HepG2 (cell line): ENCODE results near the gene ARFGEF2. TPM values are rescaled to one million over a fixed set of nuclear protein-coding genes. Genes with fewer than 3 reads are reported as not detected.

Source experiments
- ATAC-seq: fragments of 200-7000 bp; cut with Tn5 transposase; 3 replicates; pipeline ENCODE4 v1.9.1; 2020; ENCODE audit warnings: mild to moderate bottlenecking, moderate library complexity
- BruUV-seq: library from RNA; stranded (reverse); fragments of 400-500 nt; replicated peaks from 2 replicates; lab custom pipeline; 2021; lab: Mats Ljungman, UMichigan
- CTCF ChIA-PET: fragments of 300-600 bp; formaldehyde crosslinking; extraction: SDS; loops from one replicate; lab custom pipeline; 2021; ENCODE audit warnings: low total read pairs, inconsistent platforms, low intra/inter-chr PET ratio; lab: Yijun Ruan, JAX
- POLR2A ChIA-PET: fragments of 350-600 bp; sonication (Branson Sonifier 250); formaldehyde crosslinking; loops from one replicate; lab custom pipeline; 2020; ENCODE audit warnings: antibody characterized with exemption, inconsistent platforms; lab: Yijun Ruan, JAX
- DNase-seq: peaks from one replicate; pipeline ENCODE4 v3.0.0-alpha.2; 2015; ENCODE audit warnings: low spot score
- FAIRE-seq: peaks from 3 replicates; lab custom pipeline; 2011; peaks lifted over from hg19 to GRCh38; lab: Jason Lieb, UNC
- H2AFZ ChIP-seq: one replicate; pipeline ENCODE4 v1.6.1; 2011; ENCODE audit warnings: low read length, inconsistent platforms
- H3K27ac ChIP-seq: fragments of 300-600 bp; 3 replicates; pipeline ENCODE4 v1.8.0; 2011; ENCODE audit warnings: mixed run types, mild to moderate bottlenecking, mixed read lengths, low read length, inconsistent platforms; ENCODE audit not compliant: insufficient read depth; ENCODE audit errors: extremely low read length
- H3K27me3 ChIP-seq, 2 experiments: fragments of 200-600 bp in 1 of 2; 2 replicates in 1 of 2; 3 replicates in 1 of 2; pipeline versions ENCODE4 v1.6.0 to v1.8.0; 2011; ENCODE audit warnings: low read length in 2 of 2, mild to moderate bottlenecking in 2 of 2, moderate library complexity in 2 of 2, inconsistent platforms in 1 of 2; ENCODE audit not compliant: insufficient read depth in 2 of 2, control insufficient read depth in 1 of 2
- H3K36me3 ChIP-seq, 2 experiments: fragments of 200-600 bp in 1 of 2; replicated peaks in 1 of 2; 2 replicates in 1 of 2; 3 replicates in 1 of 2; pipeline versions ENCODE4 v1.5.1 to v1.8.0; 2011; ENCODE audit warnings: low read length in 2 of 2, inconsistent platforms in 1 of 2; ENCODE audit not compliant: insufficient read depth in 2 of 2, control insufficient read depth in 1 of 2
- H3K4me1 ChIP-seq: 2 replicates; pipeline ENCODE4 v1.5.1; 2012; ENCODE audit warnings: low read length, inconsistent platforms; ENCODE audit not compliant: insufficient read depth
- H3K4me2 ChIP-seq: 2 replicates; pipeline ENCODE4 v1.6.0; 2011; ENCODE audit warnings: low read depth, low read length, inconsistent platforms
- H3K4me3 ChIP-seq, 3 experiments: fragments of 200-600 bp in 1 of 3; sonication (generic), shearing (Covaris generic) in 1 of 3; replicated peaks in 1 of 3; 2 replicates each; pipeline ENCODE4 v1.5.1; 2011 to 2016; ENCODE audit warnings: low read length in 3 of 3, inconsistent platforms in 2 of 3, low read depth in 2 of 3, mild to moderate bottlenecking in 2 of 3, control low read depth in 1 of 3, mixed read lengths in 1 of 3; ENCODE audit not compliant: insufficient read depth in 1 of 3
- H3K79me2 ChIP-seq: one replicate; pipeline ENCODE4 v1.6.1; 2011; ENCODE audit warnings: low read length, inconsistent platforms; ENCODE audit not compliant: insufficient read depth
- H3K9ac ChIP-seq: 2 replicates; pipeline ENCODE4 v1.6.0; 2011; ENCODE audit warnings: mild to moderate bottlenecking, low read depth, low read length, inconsistent platforms; ENCODE audit not compliant: insufficient read depth
- H3K9me3 ChIP-seq: 2 replicates; pipeline ENCODE4 v1.5.1; 2012; ENCODE audit warnings: mild to moderate bottlenecking, low read length
- H4K20me1 ChIP-seq: 2 replicates; pipeline ENCODE4 v1.6.0; 2011; ENCODE audit warnings: inconsistent platforms, mild to moderate bottlenecking, low read length, moderate library complexity; ENCODE audit not compliant: insufficient read depth
- ATF1 ChIP-seq: IDR thresholded peaks from 2 replicates; pipeline ENCODE4 v1.6.1; 2016; ENCODE audit warnings: mild to moderate bottlenecking, control low read depth
- GPBP1L1 ChIP-seq: sonication (generic); formaldehyde crosslinking; IDR thresholded peaks from 2 replicates; pipeline ENCODE4 v1.5.0; 2020; ENCODE audit warnings: mild to moderate bottlenecking, missing genetic modification reagents
- MTF2 ChIP-seq: sonication (generic); formaldehyde crosslinking; IDR thresholded peaks from 2 replicates; pipeline ENCODE4 v1.5.0; 2020; ENCODE audit warnings: missing genetic modification reagents, borderline replicate concordance
- NR2C2 ChIP-seq: sonication (generic); formaldehyde crosslinking; IDR thresholded peaks from 2 replicates; pipeline ENCODE4 v1.4.0; 2020; ENCODE audit warnings: missing genetic modification reagents, mild to moderate bottlenecking, moderate library complexity, borderline replicate concordance
- RBM22 ChIP-seq: fragments of 200-400 bp; formaldehyde crosslinking; optimal IDR thresholded peaks from 2 replicates; pipeline ENCODE3; 2017; ENCODE audit warnings: mild to moderate bottlenecking, low read length, moderate library complexity
- SIX4 ChIP-seq: sonication (generic); formaldehyde crosslinking; IDR thresholded peaks from 2 replicates; pipeline ENCODE4 v1.4.0; 2020; ENCODE audit warnings: missing genetic modification reagents
- SMAD3 ChIP-seq: sonication (generic); formaldehyde crosslinking; IDR thresholded peaks from 2 replicates; pipeline ENCODE4 v1.4.0; 2020; ENCODE audit warnings: missing genetic modification reagents
- SP140L ChIP-seq: sonication (generic); formaldehyde crosslinking; IDR thresholded peaks from 2 replicates; pipeline ENCODE4 v1.4.0; 2020; ENCODE audit warnings: missing genetic modification reagents, borderline replicate concordance
- TBX2 ChIP-seq: sonication (generic); formaldehyde crosslinking; IDR thresholded peaks from 2 replicates; pipeline ENCODE4 v1.5.0; 2020; ENCODE audit warnings: missing genetic modification reagents, mild to moderate bottlenecking, borderline replicate concordance
- ZNF121 ChIP-seq: sonication (generic); formaldehyde crosslinking; IDR thresholded peaks from 2 replicates; pipeline ENCODE4 v1.5.0; 2020; ENCODE audit warnings: mild to moderate bottlenecking, missing genetic modification reagents
- ZNF317 ChIP-seq: sonication (generic); formaldehyde crosslinking; IDR thresholded peaks from 2 replicates; pipeline ENCODE4 v1.5.0; 2020; ENCODE audit warnings: mild to moderate bottlenecking, missing genetic modification reagents
- ZNF362 ChIP-seq: sonication (generic); formaldehyde crosslinking; IDR thresholded peaks from 2 replicates; pipeline ENCODE4 v1.4.0; 2020; ENCODE audit warnings: missing genetic modification reagents, mild to moderate bottlenecking, borderline replicate concordance
- WGBS: methylation state at CpG from one replicate; pipeline ENCODE4 v1.1.6; 2017; ENCODE audit warnings: low lambda C conversion rate; 5-methylcytosine and 5-hydroxymethylcytosine counted together
- in situ Hi-C: cut with HindIII; loops from 2 replicates; pipeline ENCODE4 v1.10.0; 2017; ENCODE audit warnings: low pct_unique_long_range_greater_than_20kb; ENCODE audit not compliant: extremely low pct_ligation_motif_present
- intact Hi-C: fragments of 100-400 bp; cut with micrococcal nuclease; formaldehyde crosslinking; loops from one replicate; pipeline ENCODE4 v1.10.0; 2022; ENCODE audit not compliant: unreplicated experiment
- polyA plus RNA-seq, 8 experiments: library from polyadenylated mRNA; depleted of rRNA in 3 of 8; stranded (reverse) in 7 of 8; unstranded in 1 of 8; fragments of >200 nt; fragmentation: Illumina TruSeq in 4 of 8; extraction: Trizol in 4 of 8; gene quantifications; 2 replicates each; pipeline versions ENCODE4 v1.2.1 to v1.2.3, GENCODE V29; 2011 to 2016; ENCODE audit warnings: low read depth in 4 of 8, missing spikeins in 1 of 8, mixed read lengths in 1 of 8; ENCODE audit not compliant: insufficient read depth in 1 of 8
- total RNA-seq, 5 experiments: library from RNA; depleted of rRNA; stranded (reverse); fragments of >200 nt; fragmentation: Illumina TruSeq; extraction: Trizol; gene quantifications; 2 replicates each; pipeline ENCODE4 v1.2.3, GENCODE V29; 2016; ENCODE audit warnings: low read depth in 1 of 5

The ARFGEF2 gene
- total and polyA plus RNA-seq, 2 of the 13 experiments (the other 11 are each of a cell fraction or from before 2014, with no cell fraction given), result 44.0 to 60.8 TPM

- H3K4me3 ChIP-seq, result no peak overlapping the region
- intact Hi-C loops, result no loop called here
- peaks cover 21% of the 10 kb centered on the region for H4K20me1 ChIP-seq
- no peak for TF ChIP-seq SP140L (CRISPR knock-in tag)
- TF ChIP-seq RBM22, result peak; percentile 66
- H3K4me1 ChIP-seq, result no peaks in the 10 kb centered on the region
- FAIRE-seq (no peak), DNase-seq (no peak), ATAC-seq (no peak)
- BruUV-seq, result no TSS peak
- H3K9me3 ChIP-seq, result no peaks in the 10 kb centered on the region
- ChIA-PET CTCF (no interaction called here), POLR2A (no interaction called here)
- no peak overlapping the region for H3K4me2 ChIP-seq
- in situ Hi-C loops, result no loop called here
- H3K27ac ChIP-seq, result no peak overlapping the region
- H2AFZ ChIP-seq, result no peak overlapping the region
- H3K9ac ChIP-seq, result no peak overlapping the region
- peaks cover 57 to 85% of the 10 kb centered on the region in 2 experiments for H3K36me3 ChIP-seq
- no peaks in the 10 kb centered on the region for H3K27me3 ChIP-seq
- 97% methylated on average over 10 of the region's 10 CpGs for WGBS
- H3K79me2 ChIP-seq, result peaks cover 5% of the 10 kb centered on the region
Observed at GRCh38 chr20:48951041-48951440, 29.5 kb downstream of the ARFGEF2 start.

- Histone ChIP-seq H3K36me3 (peaks cover 59 to 87% of the 10 kb centered on the region in 2 experiments), H3K9ac (no peak overlapping the region), H3K79me2 (peaks cover 3% of the 10 kb centered on the region), H3K4me2 (no peak overlapping the region), H3K4me1 (no peaks in the 10 kb centered on the region), H3K4me3 (no peak overlapping the region), H3K9me3 (no peaks in the 10 kb centered on the region), H3K27me3 (no peaks in the 10 kb centered on the region), H4K20me1 (peaks cover 21% of the 10 kb centered on the region), H2AFZ (no peak overlapping the region), H3K27ac (no peak overlapping the region)
- TF ChIP-seq SIX4 (CRISPR knock-in tag) (no peak), SMAD3 (no peak), ATF1 (CRISPR knock-in tag) (no peak), GPBP1L1 (CRISPR knock-in tag) (no peak), MTF2 (CRISPR knock-in tag) (no peak), TBX2 (CRISPR knock-in tag) (no peak), NR2C2 (CRISPR knock-in tag) (no peak), ZNF121 (CRISPR knock-in tag) (no peak), ZNF362 (CRISPR knock-in tag) (no peak), ZNF317 (CRISPR knock-in tag) (no peak)
- intact Hi-C loops (no loop called here), in situ Hi-C loops (no loop called here)
- FAIRE-seq, result no peak
- whole genome bisulfite sequencing, result 96% methylated on average over 4 of the region's 4 CpGs
- TSS peak; percentile 12 for BruUV-seq
- no peak for DNase-seq
- ChIA-PET CTCF (no interaction called here), POLR2A (no interaction called here)
- ATAC-seq, result no peak
Observed at GRCh38 chr20:48951646-48952045, 30.1 kb downstream of the ARFGEF2 start.
